GM18520 (cell line): Measurements from ENCODE around the gene HHIPL1.

Experiments
- ATAC-seq: cut with Tn5 transposase; IDR thresholded peaks from one replicate; pipeline ENCODE4 v1.9.1; 2021; ENCODE audit not compliant: unreplicated experiment

HHIPL1 gene

DNA sequence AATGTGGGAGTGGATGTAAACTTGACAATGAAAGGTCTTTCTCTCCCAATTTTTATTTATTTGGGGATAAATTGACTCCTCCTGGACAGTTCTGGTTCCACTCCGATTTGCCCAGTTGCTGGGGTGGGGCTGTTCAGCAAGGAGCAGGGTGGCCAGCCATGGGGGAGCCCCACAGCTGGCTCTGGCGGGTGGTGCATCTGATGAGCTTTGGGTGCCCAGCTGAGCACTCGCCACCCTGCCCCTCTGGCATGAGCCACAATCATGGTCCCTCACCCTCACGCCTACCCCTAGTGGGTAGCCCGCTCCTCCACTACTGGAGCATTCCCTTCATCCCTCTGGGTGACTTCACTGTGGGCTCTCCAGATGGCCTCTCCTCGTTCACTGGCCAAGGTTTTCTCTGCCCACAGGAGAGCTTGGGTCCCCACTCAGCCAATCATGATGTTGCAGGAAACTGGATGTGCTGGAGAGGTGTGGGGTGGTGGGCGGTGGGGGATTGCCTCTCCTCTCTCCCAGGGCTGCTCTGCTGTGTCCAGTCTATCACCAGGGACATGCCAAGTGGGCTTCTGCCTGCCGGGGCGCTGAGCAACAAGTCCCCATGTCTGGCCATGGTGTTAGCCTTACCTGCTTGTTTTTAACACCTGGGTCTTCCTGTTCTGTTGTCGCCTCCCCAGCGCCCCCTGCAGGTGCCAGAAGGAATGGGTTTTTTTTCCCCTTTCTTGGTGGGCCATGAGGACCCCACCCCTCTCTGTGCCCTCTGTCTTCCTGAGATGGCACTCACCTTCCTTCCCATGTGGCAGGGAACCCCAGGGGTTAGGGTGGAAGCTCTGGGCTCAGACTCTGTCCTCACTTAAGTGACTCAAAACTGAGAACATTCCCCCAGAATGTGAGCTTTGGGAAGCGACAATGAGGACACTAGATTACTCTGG lies 42.6 kb downstream of the HHIPL1 start:
- ATAC-seq, result no peak

DNA sequence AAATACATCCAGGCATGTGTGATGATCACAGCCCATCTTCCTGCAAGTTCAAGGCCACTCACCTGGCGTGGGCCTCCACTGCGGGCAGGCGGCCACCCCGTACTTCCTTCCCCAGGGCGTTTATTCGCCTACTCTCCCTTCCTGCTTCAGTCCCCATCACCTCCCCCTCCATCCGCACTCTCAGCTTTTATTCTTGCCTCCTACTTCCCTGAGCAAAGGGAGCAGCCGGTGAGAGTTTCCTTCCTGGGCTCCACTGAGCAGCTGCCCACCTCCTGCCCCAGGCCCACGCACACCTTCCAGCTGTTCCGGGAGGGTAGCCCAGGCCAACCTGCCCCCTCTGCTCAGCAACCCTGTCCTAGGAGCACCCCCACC lies 43.3 kb downstream of the HHIPL1 start:
- no peak for ATAC-seq

DNA sequence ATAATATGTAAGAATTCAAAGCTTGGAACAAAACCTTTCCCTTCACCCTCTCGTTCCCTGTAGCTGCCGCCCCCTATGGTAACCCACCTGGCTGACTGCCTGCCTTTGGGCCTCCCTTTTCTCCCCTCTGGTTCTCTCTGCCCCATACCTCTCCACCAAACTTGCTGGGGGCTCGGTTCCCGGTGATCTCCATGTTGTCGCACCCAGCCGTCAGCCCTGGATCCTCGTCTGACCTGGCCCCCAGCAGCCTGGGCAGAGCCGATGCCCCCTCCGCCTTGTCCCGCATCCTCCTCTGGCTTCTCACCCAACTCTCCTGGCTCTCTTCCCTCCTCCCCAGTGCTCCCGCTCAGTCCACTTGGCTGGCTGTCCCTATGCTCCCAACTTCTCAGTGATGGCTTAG lies 43.7 kb downstream of the HHIPL1 start:
- ATAC-seq, result no peak

DNA sequence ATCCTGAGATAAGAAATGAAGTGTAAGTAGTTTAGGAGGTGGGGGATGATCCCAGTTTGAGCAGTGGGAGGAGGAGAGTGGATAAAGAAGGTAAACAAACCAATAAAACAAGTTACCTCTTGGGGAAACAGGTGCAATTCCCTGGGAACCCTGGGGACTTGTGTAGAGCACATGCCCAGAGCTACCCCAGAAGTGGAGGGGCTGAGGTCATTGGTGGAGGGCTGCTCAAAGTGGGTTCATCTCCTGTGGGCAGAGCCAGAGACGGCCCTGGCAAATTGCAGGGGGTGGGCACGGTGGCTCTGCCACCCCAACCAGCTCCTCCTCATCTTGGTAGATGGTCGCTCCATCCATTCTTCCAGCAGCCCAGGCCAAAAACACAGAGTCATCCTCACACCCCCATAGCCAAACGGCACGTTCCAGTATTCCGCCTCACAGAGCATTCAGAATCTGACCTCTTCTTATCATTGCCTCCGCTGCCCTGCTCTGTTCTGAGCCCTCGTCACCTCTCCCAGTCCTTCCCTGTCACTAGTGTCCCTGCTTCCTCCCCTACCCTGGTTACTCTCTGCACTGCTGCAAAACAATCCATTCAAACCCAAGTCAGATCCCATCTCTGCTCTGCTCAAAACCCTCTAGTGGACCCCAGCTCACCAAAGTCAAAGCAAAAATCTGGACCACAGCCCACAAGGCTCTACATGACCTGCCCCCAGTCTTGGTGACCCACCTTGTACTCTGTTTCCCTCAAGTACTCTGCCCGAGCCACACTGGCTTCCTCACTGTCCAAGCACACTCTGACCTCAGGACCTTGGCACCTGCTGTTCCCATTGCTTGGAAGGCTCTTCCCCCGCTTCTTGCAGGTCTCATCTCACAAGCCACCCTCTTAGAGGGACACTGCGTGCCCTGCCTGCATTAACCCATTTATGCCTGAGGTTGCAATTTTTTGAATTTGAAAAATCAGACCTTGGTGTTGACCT lies 44.6 kb downstream of the HHIPL1 start:
- no peak for ATAC-seq

DNA sequence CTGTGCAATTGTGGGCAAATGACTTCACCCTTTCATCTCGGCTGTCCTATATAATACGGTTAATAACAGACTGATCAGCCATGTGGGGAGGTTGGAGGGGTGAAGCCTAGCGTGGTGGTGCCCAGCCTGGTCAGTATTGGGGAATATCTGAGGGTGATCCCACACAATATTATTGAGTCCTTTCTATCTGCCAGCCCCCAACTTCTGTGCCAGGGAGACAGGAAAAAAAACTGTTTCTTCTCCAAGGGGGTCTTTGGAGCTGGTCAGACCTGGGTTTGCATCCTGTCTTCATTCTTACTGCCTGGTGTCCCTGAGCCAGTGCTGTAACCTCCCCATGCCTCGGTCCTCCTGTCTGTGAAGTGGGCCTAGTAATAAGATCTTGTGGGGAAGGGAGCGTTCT lies 45.7 kb downstream of the HHIPL1 start:
- ATAC-seq, result no peak

DNA sequence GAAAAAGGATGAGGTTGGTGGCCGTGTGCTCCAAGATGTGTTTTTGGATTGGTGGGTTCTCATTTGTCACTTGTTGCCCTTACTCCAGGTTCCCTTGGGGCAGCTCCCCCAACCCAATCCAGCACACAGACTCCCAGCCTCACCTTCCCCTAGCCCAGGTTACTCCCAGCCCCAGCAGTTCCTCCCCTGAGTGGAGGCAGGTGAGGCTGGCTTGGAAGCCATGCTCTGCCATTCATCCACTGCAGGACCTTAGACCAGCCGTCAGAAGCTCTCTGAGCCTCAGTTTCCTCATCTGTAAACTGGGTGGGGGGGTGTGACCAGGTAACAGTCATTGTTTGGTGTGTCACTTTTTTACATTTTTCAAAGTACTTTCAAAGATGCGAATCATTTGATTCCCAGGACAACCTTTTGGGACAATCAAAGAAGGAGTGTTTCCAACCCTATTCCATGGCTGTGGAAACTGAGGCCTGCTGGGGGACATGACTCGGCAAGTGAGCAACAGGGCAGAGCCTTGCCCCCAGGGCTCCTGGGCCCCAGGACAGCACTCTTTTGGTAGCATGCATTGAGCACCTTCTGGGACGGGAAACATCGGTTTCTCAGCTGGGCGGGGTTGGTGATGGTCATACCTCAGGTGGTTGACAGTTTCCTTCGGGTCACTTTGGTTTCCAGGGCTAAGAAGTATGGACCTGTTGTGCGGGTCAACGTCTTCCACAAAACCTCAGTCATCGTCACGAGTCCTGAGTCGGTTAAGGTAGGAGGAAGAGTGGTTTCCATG lies 46.4 kb downstream of the HHIPL1 start:
- ATAC-seq, result no peak

DNA sequence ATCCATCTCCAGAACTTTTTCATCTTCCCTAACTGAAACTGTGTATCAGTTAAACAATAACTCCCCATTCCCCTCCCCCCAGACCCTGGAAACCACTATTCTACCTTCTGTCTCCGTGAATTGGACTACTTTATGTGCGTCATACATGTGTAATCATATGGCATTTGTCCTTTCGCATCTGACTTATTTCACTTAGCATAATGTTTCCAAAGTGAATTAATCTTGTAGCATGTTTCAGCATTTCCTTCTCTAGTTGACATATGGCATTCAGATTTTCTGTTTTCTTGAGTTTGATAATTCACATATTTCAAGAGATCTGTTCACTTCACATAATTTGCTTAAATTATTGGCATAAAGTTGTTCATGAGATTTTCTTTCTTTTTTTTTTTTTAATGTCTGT lies 49.0 kb downstream of the HHIPL1 start:
- ATAC-seq, result no peak

DNA sequence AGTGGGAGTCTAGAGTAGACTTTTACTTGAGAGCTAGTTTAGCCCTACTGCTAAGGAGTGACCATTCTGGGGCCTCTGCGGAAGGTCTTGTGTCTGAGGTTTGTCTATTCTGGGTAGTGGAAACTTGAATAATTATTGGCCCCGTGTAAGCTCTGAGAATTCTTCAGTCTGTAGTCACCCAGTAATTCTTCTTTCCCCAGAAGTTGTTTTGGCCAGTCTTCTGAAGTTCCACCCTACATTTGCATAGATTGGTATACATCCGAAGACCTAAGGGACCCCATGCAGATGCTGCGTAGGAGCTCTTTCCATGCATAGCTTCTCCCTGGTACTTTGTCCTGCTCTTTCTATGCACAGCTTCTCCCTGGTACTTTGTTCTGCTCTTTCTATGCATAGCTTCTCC lies 52.0 kb downstream of the HHIPL1 start:
- ATAC-seq, result no peak

DNA sequence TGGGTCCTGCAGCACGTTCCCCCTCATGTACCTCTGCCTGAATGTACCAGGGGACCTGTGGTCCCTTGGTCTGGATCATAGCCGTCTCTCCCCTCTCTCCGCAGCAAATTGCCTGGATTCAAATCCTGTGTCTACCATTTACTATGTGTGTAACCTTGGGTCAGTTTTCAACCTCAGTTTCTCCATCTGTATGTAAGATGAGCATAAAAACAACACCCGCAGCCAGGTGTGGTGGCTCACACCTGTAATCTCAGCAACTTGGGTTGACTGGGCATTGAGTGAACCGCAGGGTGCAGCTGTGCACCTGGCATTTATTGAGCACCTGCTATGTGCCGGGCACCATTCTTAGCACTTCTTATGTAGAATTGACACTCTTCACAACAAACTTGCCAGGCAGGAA lies 53.3 kb downstream of the HHIPL1 start:
- no peak for ATAC-seq

DNA sequence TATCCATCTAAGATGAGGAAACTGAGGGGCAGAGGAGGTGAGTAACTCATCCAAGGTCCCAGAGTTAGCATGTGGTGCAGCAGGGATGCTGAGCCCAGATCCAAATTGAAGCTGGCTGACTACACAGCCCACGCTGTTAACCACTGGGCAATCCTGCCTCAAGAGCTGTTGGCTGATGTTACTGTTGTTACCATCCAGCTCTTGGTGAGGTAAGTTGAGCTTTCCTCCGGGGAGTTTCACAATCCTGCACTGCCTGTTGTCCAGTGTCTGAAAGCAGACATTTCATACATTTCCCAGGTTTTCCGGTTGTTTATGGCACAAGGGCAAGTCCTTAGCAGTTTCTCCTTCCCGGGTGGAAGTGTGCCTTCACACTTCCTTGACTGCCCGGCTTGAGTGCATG lies 53.7 kb downstream of the HHIPL1 start:
- no peak for ATAC-seq

DNA sequence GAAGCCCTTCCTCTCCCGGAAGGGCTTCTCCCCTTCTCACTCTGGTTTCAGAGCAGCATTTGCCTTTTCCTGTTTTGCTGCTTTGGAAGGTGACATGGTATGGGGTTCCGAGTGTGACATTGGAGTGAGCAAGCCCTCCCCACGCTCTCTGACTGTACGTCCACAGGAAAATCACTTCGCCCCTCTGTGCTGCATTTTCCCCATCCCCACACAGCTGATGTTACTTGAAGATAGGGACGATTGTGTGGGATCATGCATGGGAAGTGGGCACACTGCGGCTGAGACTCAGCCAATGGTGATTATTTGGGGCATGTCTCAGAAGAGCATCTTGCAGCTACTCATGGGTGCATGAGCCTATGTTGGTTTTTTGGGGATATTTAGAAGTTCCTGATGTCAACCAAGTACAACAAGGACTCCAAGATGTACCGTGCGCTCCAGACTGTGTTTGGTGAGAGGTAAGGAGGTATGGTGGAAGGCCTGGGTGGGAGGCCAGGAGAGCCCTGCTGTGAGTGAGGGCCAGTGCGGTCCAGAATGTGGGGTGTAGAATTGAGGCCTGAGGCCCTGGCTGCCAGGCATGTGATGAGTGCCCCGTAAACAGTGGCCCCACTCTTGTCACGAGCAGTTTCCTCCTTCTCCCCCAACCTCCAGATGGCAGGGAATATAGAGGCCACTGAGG lies 54.3 kb downstream of the HHIPL1 start:
- ATAC-seq, result no peak

DNA sequence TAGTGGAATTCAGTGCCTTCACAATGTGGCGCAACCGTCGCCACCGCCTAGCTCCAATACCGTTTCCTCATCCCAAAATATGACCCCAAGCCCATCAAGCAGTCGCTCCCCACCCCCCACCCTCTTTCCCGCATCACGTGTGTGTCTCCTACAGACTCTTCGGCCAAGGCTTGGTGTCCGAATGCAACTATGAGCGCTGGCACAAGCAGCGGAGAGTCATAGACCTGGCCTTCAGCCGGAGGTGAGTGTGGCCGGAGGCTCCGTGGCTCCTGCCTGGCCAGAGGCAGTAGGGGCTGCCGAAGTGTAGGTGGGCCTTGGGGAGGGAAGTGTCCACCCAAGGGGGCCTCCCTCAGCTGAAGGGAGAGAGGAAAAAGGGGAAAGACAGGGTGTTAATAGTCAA lies 54.9 kb downstream of the HHIPL1 start:
- no peak for ATAC-seq

DNA sequence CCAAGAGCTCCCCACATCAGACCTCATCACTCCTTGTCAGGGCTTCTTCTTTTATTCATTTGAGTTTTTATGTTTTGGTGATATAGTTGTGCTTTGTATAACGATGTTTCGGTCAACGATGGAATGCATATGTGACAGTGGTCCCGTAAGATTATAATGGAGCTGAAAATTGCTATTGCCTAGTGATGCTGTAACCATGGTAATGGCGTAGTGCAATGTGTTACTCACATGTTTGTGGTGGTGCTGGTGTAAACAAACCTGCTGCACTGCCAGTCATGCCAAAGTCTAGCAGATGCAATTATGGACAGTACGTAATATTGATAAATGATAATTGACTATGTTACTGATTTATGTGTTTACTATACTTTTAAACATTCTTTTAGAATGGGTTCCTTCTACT lies 55.5 kb downstream of the HHIPL1 start:
- no peak for ATAC-seq

DNA sequence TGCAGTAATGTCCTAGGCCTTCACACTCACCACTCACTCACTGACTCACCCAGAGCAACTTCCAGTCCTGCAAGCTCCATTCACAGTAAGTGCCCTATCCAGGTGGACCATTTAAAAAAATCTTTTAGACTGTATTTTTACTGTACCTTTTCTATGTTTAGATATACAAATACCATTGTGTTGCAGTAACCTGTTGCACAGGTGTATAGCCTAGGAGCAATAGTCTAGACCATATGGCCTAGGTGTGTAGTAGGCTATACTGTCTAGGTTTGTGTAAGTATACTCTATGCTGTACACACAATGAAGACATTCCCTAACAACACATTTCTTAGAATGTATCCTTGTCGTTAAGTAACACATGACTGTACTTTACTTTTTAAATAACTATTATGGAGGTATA lies 56.3 kb downstream of the HHIPL1 start:
- no peak for ATAC-seq

DNA sequence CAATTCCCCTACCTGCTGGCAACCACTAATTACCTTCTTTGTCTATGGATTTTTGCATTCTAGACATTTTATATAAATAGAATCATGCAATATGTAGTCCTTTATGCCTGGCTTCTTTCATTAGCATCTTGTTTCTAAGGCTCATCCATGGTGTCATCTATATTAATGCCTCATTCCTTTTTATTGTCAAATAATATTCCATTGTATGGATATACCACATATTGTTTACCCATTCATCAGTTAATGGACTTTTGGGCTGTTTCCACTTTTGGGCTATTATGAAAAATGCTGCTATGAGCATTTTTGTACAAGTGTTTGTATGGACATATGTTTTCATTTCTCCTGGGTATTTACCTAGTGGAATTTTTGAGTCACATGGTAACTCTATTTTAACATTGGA lies 57.2 kb downstream of the HHIPL1 start:
- no peak for ATAC-seq

DNA sequence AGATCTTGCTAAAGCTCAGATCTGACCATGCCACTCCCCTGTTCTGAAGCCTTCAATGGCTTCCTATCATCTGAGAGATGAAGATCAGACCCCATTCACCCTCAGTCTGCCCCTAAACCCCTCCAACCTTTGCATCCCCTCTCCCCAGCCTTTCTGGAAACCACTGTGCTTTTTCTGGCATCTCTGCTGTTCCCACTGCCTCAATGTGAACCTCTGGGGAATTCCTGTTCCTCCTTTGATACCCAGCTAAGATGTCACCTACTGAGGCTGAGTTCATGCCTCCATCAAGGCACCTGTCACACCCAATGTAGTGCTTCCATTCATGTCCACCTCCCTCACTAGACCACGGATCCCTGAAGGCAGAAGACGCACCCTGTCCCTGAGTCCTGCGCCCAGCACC lies 58.5 kb downstream of the HHIPL1 start:
- no peak for ATAC-seq

DNA sequence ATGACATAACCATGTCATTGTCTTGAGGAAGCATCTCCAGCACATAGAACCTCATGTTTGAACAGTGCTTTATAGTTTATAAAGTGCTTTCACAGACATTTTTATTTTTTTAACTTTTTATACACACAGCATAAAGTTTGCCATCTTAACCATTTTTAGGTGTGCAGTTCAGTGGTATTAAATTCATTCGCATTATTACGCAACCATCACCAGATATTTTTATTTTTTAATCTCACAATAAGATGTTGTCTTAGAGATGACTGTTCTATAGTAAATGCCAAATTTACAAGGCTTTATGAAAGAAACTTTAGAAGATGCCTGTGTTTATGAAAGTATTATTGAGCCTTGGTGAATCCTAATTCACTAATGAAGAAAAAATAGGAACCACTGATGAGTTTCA lies 59.1 kb downstream of the HHIPL1 start:
- ATAC-seq, result no peak

DNA sequence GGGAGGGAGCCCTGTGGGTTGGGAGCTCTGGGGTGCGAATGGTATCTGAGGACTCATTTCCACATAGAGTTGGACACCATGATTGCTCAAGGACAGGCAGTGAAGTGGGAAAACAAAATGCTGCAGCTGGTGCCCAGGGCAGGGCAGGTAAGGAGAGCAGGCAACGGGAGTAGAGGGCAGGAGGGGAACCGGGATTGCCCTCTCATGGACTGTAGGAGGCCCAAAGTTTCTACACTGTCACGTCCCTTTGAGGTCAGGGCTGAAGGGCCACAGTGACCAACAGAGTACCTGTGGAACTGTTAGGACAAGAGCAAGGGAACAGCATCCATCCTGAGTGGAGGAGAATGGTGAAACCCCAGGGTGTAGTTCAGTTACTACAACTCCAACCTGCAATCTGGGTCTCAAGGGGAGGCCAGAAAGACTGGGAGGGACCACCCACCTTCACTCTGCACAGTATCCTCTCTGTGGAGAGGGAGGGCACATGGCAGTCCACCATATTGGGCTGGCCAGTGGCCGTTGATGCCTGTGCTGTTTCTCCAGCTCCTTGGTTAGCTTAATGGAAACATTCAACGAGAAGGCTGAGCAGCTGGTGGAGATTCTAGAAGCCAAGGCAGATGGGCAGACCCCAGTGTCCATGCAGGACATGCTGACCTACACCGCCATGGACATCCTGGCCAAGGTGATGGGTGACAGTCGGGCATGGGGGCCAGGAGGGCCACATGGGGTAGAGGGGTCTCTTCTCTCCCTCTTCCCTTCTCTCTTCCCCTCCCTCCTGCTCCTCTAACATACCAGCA lies 61.4 kb downstream of the HHIPL1 start:
- ATAC-seq, result no peak

DNA sequence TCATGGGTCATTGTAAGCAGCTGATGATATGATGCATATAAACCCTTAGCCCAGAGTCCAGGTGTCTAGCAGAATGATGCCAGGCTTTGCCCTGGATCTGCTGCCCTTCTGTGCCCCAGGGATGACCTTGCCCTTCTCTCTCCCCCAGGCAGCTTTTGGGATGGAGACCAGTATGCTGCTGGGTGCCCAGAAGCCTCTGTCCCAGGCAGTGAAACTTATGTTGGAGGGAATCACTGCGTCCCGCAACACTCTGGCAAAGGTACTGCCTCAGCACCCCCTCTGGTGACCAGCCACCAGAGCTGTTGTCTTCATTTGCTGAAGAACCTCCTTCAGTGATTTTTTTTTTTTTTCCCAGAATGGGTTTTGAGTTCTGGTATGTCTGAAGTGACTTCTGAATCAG lies 62.5 kb downstream of the HHIPL1 start:
- ATAC-seq, result no peak

DNA sequence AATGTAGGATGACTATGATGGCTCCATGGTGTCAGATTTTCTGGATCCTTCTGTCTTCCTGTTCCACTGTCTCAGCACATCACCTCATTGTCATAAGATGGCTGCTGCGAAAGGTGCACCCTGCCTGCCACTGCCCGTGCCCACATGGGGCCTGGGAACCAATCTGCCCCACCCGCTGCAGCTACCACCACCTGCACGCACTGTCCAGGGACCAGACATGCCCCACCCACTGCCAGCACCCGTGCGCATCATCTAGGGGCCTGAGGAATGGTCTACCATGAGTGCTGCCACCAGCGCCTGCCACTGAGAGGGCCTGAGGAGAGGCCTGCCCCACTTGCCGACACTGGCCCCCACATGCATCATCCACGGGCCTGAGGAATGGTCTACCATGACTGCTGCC lies 63.0 kb downstream of the HHIPL1 start:
- no peak for ATAC-seq
